Nephron progenitor cell (in vitro differentiated cells): ENCODE data around the gene GSTA5.
"Not testable (repeated sequence)": the region's sequence is repeated elsewhere in the genome, so short reads cannot be mapped to it uniquely, and the experiment has no call there.

Experiments
- DNase-seq: peaks from one replicate; pipeline ENCODE4 v3.0.0; 2021
- H3K27ac Mint-ChIP-seq: 2 replicates; pipeline ENCODE4 v1.8.0; 2021; ENCODE audit warnings: mild to moderate bottlenecking, moderate library complexity, mixed read lengths
- H3K27me3 Mint-ChIP-seq: 2 replicates; pipeline ENCODE4 v1.8.0; 2021; ENCODE audit warnings: mild to moderate bottlenecking, low read depth, mixed read lengths; ENCODE audit not compliant: poor library complexity
- H3K36me3 Mint-ChIP-seq: 2 replicates; pipeline ENCODE4 v1.8.0; 2021; ENCODE audit warnings: low read depth, mixed read lengths
- H3K4me1 Mint-ChIP-seq: 2 replicates; pipeline ENCODE4 v1.8.0; 2021; ENCODE audit warnings: mixed read lengths
- H3K4me3 Mint-ChIP-seq: 2 replicates; pipeline ENCODE4 v1.8.0; 2021; ENCODE audit warnings: mild to moderate bottlenecking, moderate library complexity, mixed read lengths
- H3K9me3 Mint-ChIP-seq: 2 replicates; pipeline ENCODE4 v1.8.0; 2021; ENCODE audit warnings: mild to moderate bottlenecking, moderate library complexity, mixed read lengths
- TF ChIP-seq, protein P1 (sequence below): fragments of 200-600 bp; sonication (generic); IDR thresholded peaks from 2 replicates; pipeline ENCODE4 v1.5.0; 2021; ENCODE audit warnings: antibody characterized with exemption

Gene GSTA5

DNA sequence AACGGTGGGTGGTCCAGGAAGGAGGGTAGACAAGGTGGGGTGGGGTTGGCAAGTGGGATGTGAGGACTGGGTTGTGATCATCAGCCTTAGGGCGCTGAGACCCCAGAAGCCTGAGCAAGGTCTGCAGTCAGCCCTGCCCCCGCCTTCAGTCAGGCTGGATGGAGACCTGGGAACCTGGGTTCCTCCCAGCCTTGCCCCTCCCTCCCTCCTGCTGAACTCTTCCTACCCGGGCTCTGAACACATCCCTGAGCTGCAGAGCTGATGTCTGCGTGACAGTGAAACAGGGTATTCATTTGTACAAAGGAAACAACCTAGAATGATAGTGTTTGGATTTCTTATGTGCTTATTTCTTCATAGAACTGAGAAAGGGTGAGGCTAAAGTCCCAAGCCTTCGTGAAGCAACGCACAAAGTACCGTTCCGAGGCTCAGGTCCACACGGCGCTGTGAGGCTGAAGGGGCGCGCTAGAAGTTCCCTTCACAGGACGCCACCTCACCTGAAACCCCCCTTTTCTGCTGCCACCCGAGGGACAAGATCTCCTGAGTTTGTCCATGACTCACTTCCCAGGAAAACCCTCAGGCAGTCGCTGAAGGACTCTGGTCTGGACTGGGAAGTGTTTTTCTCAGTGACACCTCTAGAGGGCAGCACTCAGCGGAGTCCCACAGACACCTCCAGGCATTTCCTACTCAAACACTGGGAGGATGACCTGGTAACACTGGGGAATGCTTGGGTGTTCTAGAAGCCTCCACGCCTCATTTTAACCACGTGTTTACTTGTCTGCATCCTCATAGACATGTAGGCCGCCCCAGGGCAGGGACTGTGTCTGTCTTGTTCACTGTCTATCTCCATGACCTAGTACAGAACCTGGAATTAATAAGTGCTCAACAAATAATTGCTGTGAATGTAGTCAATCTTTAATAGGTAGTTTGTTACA, 1.2 kb downstream of the GSTA5 start:
- TF ChIP-seq, protein P1, sequence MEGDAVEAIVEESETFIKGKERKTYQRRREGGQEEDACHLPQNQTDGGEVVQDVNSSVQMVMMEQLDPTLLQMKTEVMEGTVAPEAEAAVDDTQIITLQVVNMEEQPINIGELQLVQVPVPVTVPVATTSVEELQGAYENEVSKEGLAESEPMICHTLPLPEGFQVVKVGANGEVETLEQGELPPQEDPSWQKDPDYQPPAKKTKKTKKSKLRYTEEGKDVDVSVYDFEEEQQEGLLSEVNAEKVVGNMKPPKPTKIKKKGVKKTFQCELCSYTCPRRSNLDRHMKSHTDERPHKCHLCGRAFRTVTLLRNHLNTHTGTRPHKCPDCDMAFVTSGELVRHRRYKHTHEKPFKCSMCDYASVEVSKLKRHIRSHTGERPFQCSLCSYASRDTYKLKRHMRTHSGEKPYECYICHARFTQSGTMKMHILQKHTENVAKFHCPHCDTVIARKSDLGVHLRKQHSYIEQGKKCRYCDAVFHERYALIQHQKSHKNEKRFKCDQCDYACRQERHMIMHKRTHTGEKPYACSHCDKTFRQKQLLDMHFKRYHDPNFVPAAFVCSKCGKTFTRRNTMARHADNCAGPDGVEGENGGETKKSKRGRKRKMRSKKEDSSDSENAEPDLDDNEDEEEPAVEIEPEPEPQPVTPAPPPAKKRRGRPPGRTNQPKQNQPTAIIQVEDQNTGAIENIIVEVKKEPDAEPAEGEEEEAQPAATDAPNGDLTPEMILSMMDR = peak; percentile 56
- H3K36me3 Mint-ChIP-seq = no peaks in the 10 kb centered on the region
- H3K27me3 Mint-ChIP-seq = peaks cover 18% of the 10 kb centered on the region
- H3K4me3 Mint-ChIP-seq = no peak overlapping the region
- peak; percentile 63 for DNase-seq
- no peak overlapping the region for H3K27ac Mint-ChIP-seq
- no peaks in the 10 kb centered on the region for H3K9me3 Mint-ChIP-seq
- H3K4me1 Mint-ChIP-seq = no peaks in the 10 kb centered on the region

- no peaks in the 10 kb centered on the region for H3K4me1 Mint-ChIP-seq
- H3K9me3 Mint-ChIP-seq = no peaks in the 10 kb centered on the region
- no peak for DNase-seq
- H3K36me3 Mint-ChIP-seq = no peaks in the 10 kb centered on the region
- no peak overlapping the region for H3K4me3 Mint-ChIP-seq
- peaks cover 21% of the 10 kb centered on the region for H3K27me3 Mint-ChIP-seq
- TF ChIP-seq, protein P1 = no peak
- no peak overlapping the region for H3K27ac Mint-ChIP-seq
Observed at GRCh38 chr6:52834481-52834880, 6.1 kb downstream of the GSTA5 start.

- not testable (repeated sequence) for DNase-seq, H3K36me3 Mint-ChIP-seq, H3K9me3 Mint-ChIP-seq, H3K4me1 Mint-ChIP-seq, H3K4me3 Mint-ChIP-seq, H3K27ac Mint-ChIP-seq
- peaks cover 14% of the 10 kb centered on the region for H3K27me3 Mint-ChIP-seq
Observed at GRCh38 chr6:52830869-52831268, 9.7 kb downstream of the GSTA5 start.

GRCh38 chr6:52829046-52829817, 11.4 kb downstream of the GSTA5 start:
- TF ChIP-seq, protein P1 = no peak
- H3K9me3 Mint-ChIP-seq = peaks cover 17% of the 10 kb centered on the region
- no peak overlapping the region for H3K27ac Mint-ChIP-seq
- peaks cover 5% of the 10 kb centered on the region for H3K27me3 Mint-ChIP-seq
- no peak for DNase-seq
- no peaks in the 10 kb centered on the region for H3K36me3 Mint-ChIP-seq
- no peak overlapping the region for H3K4me3 Mint-ChIP-seq
- no peaks in the 10 kb centered on the region for H3K4me1 Mint-ChIP-seq

GRCh38 chr6:52828621-52829020, 12.0 kb downstream of the GSTA5 start:
- H3K4me1 Mint-ChIP-seq, H3K27ac Mint-ChIP-seq, H3K36me3 Mint-ChIP-seq, H3K27me3 Mint-ChIP-seq, DNase-seq, H3K4me3 Mint-ChIP-seq: not testable (repeated sequence)
- peaks cover 18% of the 10 kb centered on the region for H3K9me3 Mint-ChIP-seq

DNA sequence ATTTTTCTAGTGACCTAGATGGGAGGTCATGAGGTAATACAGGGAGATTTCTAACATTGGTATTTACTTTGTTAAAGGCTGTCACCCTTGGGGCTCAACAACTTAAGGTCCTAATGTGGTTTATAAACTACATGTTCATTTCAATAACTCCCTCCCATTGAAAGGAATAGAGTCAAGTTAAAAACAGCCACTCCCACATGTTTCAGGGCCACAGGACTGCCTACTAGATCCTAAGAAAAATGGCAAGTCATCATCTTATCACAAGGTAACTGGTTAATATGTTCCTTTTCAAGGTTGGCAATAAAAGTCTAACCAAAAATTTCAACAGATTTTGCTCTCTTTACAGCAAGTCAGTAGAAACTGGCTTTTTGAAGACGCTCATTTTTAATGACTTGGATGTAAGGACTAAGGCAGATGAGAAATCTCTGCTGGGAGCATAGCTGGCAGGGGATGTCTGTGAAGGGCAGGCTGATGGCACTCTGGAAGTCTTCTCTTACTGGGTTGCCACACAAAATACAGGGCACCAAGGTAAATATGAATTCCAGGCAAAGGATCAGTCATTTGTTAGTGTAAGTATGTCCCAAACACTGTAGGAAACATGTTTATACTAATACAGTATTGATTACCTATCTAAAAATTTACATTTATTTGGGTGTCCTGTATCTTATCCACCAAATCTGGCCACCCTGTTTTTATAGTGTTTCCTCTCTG, 13.4 kb downstream of the GSTA5 start:
- H3K4me3 Mint-ChIP-seq, H3K36me3 Mint-ChIP-seq, H3K27ac Mint-ChIP-seq, H3K4me1 Mint-ChIP-seq, DNase-seq, H3K27me3 Mint-ChIP-seq: not testable (repeated sequence)
- H3K9me3 Mint-ChIP-seq = peaks cover 25% of the 10 kb centered on the region

DNA sequence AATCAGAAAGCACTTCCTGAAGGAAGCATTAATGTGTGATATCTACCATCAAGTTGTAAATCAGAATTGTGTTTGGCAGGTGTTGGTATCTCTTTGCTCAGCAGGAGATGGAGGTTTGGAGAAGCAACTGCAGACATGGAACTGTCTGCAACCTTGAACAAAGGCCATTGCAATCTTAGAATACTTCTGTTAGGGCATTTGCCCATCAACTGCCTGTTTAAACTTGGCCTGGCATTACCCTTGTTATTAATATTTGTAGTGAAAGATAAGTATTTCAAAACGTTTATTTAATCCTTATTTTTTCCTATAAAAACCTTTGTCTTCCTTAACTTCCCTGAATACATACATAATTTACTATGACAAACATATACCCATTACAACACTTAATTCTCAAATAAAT, 14.1 kb downstream of the GSTA5 start:
- no peak overlapping the region for H3K4me3 Mint-ChIP-seq
- TF ChIP-seq, protein P1 = no peak
- no peak for DNase-seq
- no peaks in the 10 kb centered on the region for H3K27me3 Mint-ChIP-seq
- H3K4me1 Mint-ChIP-seq = no peaks in the 10 kb centered on the region
- H3K36me3 Mint-ChIP-seq = no peaks in the 10 kb centered on the region
- no peak overlapping the region for H3K27ac Mint-ChIP-seq
- H3K9me3 Mint-ChIP-seq = peaks cover 27% of the 10 kb centered on the region

DNA sequence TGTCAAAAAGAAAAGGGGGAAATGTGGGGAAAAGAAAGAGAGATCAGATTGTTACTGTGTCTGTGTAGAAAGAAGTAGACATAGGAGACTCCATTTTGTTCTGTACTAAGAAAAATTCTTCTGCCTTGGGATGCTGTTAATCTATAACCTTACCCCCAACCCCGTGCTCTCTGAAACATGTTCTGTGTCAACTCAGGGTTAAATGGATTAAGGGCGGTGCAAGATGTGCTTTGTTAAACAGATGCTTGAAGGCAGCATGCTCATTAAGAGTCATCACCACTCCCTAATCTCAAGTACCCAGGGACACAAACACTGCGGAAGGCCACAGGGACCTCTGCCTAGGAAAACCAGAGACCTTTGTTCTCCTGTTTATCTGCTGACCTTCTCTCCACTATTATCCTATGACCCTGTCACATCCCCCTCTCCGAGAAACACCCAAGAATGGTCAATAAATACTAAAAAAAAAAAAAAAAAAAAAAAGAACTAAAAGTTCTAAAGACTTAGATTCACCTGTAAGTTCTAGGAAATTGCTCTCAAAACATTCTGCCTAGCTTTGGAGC, 14.6 kb downstream of the GSTA5 start:
- not testable (repeated sequence) for H3K36me3 Mint-ChIP-seq, H3K4me3 Mint-ChIP-seq, DNase-seq, H3K4me1 Mint-ChIP-seq, H3K27me3 Mint-ChIP-seq, H3K27ac Mint-ChIP-seq
- H3K9me3 Mint-ChIP-seq = peaks cover 27% of the 10 kb centered on the region

GRCh38 chr6:52825270-52825793, 15.3 kb downstream of the GSTA5 start:
- H3K36me3 Mint-ChIP-seq, H3K4me3 Mint-ChIP-seq, H3K4me1 Mint-ChIP-seq, H3K27me3 Mint-ChIP-seq, DNase-seq, H3K27ac Mint-ChIP-seq: not testable (repeated sequence)
- H3K9me3 Mint-ChIP-seq = peaks cover 27% of the 10 kb centered on the region
